NCI-H510A (cell line): ENCODE data around the gene TAF1D.
"Not testable (repeated sequence)": the region's sequence is repeated elsewhere in the genome, so short reads cannot be mapped to it uniquely, and the experiment has no call there.

Experiments used
- DNase-seq: peaks from one replicate; lab custom pipeline; 2025; lab: John Stamatoyannopoulos, UW

The TAF1D gene

GRCh38 chr11:93747122-93747521 lies 5.8 kb upstream of the TAF1D start:
- DNase-seq: no peak

DNA sequence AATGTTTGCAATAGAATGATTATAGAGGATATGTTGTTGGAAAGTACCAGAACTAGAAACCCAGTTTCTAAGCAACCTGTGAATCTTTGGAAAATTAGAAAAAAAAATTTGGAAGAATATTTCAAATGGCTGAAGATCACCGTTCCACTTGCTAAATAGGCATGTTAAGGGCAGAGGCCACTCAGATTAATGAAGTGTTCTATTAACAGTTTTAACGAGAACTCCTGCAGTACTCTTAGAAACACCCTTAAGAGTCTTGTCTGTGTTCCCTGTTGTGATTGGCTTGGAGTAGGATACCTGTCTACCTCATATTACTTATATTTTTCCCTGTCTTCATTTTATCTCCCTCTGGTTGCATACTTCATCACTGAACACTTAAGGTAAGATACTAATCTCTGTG lies 4.8 kb upstream of the TAF1D start:
- DNase-seq: no peak

DNA sequence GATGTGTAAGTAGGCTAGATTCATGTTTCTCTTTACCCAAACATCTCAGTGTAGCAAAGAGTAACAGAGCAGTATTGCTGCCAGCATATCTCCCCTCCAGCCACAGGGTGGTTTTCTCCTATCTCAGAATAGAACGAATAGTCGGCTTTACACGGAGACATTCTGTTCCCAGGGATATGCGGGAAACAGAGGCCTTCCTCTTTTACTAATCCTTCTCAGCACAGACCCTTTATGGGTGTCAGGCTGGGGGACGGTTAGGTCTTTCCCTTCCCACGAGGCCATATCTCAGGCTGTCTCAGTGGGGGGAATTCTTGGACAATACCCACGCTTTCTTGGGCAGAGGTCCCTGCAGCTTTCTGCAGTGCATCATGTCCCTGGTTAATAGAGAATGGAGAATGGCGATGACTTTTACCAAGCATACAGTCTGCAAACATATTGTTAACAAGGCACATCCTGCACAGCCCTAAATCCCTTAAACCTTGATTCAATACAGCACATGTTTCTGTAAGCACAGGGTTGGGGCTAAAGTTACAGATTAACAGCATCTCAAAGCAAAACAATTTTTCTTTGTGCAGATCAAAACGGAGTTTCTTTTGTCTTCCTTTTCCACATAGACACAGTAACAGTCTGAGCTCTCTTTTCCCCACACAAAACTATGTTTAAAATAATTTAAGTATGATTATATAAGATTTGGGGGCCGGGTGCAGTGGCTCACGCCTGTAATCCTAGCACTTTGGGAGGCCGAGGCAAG lies 3.9 kb upstream of the TAF1D start:
- not testable (repeated sequence) for DNase-seq

GRCh38 chr11:93744669-93745004 lies 3.3 kb upstream of the TAF1D start:
- DNase-seq: no peak

GRCh38 chr11:93743291-93743690 lies 2.0 kb upstream of the TAF1D start:
- no peak for DNase-seq

DNA sequence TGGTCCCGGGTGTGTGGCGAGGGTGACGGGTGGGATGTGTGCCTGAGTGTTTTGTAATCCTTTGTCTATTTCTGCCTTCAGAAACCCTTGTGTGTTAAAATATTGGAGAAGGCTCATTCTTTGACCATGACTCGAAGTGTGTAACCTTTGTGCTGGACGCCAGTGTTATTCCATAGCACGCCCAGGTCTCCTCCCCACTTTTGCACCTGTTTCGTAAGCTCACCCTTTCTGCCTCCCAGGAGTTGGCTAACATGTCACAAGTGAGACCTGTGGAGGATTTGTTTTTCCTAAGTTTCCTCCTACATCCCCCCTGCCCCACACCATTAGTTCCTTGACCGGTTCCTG lies 559 bp upstream of the TAF1D start:
- DNase-seq: peak; percentile 22

GRCh38 chr11:93740730-93741093 lies 583 bp downstream of the TAF1D start:
- peak; percentile 33 for DNase-seq

GRCh38 chr11:93740031-93740729 lies 1.1 kb downstream of the TAF1D start:
- peak; percentile 19 for DNase-seq

- DNase-seq: no peak
Measured at GRCh38 chr11:93738647-93739081, 2.6 kb downstream of the TAF1D start.

- no peak for DNase-seq
Measured at GRCh38 chr11:93737904-93738612, 3.2 kb downstream of the TAF1D start.

DNA sequence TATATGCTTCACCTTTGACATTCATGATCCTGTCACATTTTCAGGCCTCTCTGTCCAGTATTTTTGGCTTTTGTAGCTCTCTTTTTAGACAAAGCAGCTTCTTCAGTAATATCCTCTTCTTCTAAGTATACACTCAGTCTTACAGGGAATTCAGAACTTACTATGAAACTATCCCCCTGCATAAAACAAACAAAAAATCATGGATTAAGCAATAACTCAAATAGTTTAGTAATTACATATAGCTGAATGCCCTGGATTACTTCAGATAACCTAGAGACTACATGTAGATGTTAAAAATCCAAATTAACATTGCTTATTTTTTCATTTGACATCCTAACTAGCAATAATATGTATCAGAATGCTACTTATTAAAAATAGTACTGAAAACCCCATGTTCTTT lies 5.2 kb downstream of the TAF1D start:
- DNase-seq: no peak

DNA sequence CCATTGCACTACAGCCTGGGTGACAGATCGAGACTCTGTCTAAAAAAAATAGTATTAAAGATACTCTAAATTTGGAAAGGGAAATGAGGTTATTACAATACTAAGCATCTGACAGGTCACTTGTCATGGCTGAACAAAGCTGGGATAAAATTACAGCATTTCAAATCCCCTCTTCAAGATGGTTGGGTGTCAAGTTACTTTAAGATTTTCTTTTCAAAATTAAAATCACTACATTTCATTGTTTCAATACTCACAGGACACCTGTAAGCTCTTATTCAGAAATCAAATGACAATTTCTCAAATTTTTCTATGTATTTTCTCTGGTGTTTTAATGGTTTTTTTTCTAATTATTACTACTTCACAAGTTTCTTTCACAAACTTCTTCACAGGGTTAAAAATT lies 5.7 kb downstream of the TAF1D start:
- no peak for DNase-seq

- DNase-seq: no peak
Measured at GRCh38 chr11:93734427-93735222, 6.7 kb downstream of the TAF1D start.

GRCh38 chr11:93733474-93733873 lies 7.8 kb downstream of the TAF1D start:
- DNase-seq: no peak

DNA sequence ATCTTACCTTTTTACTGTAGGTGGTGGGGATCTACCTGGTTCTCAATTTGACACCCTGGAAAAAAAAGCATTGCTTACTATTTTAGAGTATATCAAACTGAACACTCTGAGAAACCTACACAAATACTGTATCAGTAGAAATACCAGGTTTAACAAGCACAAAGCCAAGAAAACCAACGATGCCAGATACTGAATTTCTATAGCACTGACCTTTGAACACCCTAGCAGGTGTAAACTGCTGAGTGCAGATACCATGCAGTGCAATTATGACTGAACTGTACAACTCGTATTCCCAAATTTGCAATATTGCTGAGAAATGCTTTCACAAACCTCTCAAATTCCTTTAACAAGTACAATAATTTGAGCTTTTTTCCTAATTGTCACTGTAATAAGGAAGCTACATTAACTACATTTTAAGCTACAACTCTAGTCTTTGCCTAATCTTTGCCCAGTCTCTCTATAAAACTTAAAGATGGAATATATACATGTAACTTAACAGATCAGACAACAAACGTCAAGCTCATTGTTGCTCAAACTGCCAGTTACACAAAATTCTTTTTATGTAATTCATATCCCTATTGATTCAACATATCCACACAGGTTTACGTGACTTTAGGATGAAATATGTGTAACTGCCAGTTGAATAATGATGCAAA lies 8.9 kb downstream of the TAF1D start:
- DNase-seq: no peak

GRCh38 chr11:93730108-93731107 lies 10.9 kb downstream of the TAF1D start:
- no peak for DNase-seq

DNA sequence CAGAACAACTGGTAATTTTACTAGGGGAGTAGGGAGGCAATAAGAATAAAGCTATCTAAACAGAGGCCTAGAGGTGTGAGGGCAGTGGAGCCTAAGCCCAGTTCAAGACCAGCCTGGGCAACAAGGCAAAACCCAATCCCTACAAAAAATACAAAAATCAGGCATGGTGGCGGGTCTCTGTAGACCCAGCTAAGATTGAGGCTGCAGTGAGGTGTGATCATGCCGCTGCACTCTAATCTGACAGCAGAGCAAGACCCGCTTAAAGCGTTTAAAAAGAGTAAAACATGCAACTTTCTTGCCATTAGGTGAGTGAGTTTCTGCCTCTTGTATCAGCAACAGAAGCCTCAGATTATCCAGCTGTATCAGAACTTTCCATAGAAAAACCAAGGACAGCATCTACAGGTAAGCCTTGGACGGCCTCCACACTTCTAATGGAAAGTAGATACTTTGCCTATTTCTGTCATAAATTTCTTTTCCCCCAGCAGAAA lies 12.1 kb downstream of the TAF1D start:
- no peak for DNase-seq

DNA sequence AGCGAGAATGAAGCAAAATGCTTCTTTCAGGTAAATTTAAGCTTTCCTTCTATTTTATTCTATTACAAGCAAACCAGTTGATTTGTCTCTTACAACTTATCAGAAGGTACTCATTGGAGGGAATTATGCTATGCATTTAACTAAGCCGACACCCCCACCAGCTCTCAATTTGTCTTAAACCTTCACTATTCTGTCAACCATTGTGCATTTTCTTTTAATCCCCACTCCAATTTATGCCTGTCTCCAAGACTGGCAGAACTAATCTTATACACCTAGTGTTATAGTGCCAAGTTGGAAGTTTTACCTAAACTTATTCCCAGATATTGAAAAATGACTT lies 12.5 kb downstream of the TAF1D start:
- no peak for DNase-seq

DNA sequence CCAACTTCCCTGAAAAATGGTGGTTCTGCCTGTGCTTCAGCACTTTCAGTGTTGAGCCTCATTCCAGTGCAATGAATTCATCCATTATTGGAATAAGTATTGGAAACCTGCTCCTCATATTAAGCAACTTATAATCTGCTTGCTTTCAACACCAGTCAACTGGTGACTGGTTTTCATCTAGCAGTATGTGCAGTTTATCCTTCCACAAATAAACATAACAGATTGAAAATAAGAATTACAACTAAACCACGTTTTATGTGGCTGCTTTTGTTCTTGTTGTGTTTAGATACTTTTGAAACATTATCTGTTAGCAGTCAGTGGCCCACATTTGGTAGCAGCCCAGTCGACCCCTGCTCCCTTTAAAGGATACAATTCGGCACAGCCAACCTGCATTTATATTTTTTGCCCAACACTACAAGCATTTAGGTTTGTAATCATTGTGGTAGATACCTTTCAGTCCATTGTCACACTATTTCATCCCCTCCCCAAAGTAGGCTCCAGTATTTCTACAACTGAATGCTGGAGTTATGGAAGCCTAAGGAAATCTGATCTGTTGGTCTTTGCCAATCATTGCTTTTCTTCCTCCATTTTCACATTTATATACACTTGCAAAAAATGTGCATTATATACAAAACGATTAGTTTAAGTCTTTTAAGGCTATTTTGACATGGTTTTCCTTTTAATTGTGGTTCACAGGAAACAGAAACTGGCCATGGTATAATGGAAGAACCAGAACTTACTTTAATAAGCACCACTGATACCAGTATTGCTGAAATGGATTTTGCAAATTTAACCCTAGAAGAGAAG lies 13.1 kb downstream of the TAF1D start:
- no peak for DNase-seq

DNA sequence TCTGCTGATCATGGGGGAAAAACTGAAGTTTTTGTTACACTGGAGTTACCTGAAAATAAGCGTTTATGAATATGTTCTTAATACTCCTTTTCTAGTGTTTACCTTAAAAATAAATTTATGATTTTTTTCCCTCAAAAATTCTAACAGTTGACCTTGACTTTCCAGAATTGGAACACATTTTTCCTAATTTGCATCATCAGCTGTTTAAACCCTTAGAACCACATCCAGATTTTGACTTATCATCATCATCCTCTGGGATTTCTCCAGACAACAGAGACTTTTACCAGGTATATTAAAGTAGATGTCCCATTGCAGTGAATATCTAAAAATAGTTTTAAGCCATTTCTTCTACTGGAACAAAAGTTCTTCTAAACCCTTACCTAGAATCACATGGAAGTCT lies 17.2 kb downstream of the TAF1D start:
- no peak for DNase-seq
